ENCODE data around the gene TRIML2.
"Not testable (repeated sequence)": the region's sequence is repeated elsewhere in the genome, so short reads cannot be mapped to it uniquely, and the experiment has no call there.

Gene TRIML2

GRCh38 chr4:188107931-188108843 is 1.2 kb downstream of the TRIML2 start:
- no peak for DNase-seq (ENCODE audit: low spot score)

- no peak for DNase-seq (ENCODE audit: low spot score)
These were observed 2.9 kb downstream of the TRIML2 start for GRCh38 chr4:188106454-188106853.

- DNase-seq (ENCODE audit: low spot score): no peak
These were observed 16.6 kb downstream of the TRIML2 start for GRCh38 chr4:188092824-188093223.

GRCh38 chr4:188086858-188087257 is 22.5 kb downstream of the TRIML2 start:
- no peak for DNase-seq (ENCODE audit: low spot score)

- no peak for DNase-seq (ENCODE audit: low spot score)
These were observed 26.6 kb downstream of the TRIML2 start for GRCh38 chr4:188082796-188083195.

GRCh38 chr4:188078116-188078515 is 31.3 kb downstream of the TRIML2 start:
- DNase-seq (ENCODE audit: low spot score): no peak

GRCh38 chr4:188076169-188076568 is 33.2 kb downstream of the TRIML2 start:
- DNase-seq (ENCODE audit: low spot score): no peak

- no peak for DNase-seq (ENCODE audit: low spot score)
These were observed 48.3 kb downstream of the TRIML2 start for GRCh38 chr4:188061083-188061482.

- no peak for DNase-seq (ENCODE audit: low spot score)
These were observed 56.1 kb downstream of the TRIML2 start for GRCh38 chr4:188053302-188053701.

GRCh38 chr4:188046657-188047056 is 62.7 kb downstream of the TRIML2 start:
- DNase-seq (ENCODE audit: low spot score): no peak

- not testable (repeated sequence) for DNase-seq (ENCODE audit: low spot score)
These were observed 63.9 kb downstream of the TRIML2 start for GRCh38 chr4:188045461-188045860.

- DNase-seq (ENCODE audit: low spot score): no peak
These were observed 66.2 kb downstream of the TRIML2 start for GRCh38 chr4:188043154-188043553.

- DNase-seq (ENCODE audit: low spot score): no peak
These were observed 67.2 kb downstream of the TRIML2 start for GRCh38 chr4:188042191-188042590.

GRCh38 chr4:188041721-188042120 is 67.7 kb downstream of the TRIML2 start:
- no peak for DNase-seq (ENCODE audit: low spot score)
